Measurements from ENCODE around the gene MAIP1.

DNA sequence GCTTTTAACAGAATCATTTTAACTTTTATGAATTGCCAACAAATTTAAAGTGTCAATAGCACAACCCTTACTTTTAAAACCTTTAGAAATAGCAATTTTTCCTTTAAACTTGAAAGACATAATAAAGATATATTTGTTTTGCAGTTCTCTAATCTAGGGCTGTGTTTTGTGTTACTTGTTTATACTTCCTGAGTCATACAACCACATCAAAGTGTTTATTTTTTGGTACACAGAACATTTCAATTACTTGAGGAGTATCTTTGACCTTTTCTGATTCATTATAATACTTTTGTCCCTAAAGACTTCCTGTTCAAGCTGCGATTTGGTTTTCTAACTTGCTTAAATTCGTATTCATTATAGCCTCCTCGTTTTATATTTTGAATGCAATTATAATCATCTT, 21.9 kb upstream of the MAIP1 start:
- TF ChIP-seq POLR2A (IDR thresholded peaks at IDR 0.05) (no peak), EP300 (IDR thresholded peaks at IDR 0.05) (no peak)
